ENCODE measurements around the gene NEURL1B.
"Not testable (repeated sequence)": the region's sequence is repeated elsewhere in the genome, so short reads cannot be mapped to it uniquely, and the experiment has no call there.

NEURL1B gene, protein sequence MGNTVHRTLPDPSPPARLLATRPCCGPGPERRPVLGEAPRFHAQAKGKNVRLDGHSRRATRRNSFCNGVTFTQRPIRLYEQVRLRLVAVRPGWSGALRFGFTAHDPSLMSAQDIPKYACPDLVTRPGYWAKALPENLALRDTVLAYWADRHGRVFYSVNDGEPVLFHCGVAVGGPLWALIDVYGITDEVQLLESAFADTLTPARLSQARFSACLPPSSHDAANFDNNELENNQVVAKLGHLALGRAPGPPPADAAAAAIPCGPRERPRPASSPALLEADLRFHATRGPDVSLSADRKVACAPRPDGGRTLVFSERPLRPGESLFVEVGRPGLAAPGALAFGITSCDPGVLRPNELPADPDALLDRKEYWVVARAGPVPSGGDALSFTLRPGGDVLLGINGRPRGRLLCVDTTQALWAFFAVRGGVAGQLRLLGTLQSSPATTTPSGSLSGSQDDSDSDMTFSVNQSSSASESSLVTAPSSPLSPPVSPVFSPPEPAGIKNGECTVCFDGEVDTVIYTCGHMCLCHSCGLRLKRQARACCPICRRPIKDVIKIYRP

DNA sequence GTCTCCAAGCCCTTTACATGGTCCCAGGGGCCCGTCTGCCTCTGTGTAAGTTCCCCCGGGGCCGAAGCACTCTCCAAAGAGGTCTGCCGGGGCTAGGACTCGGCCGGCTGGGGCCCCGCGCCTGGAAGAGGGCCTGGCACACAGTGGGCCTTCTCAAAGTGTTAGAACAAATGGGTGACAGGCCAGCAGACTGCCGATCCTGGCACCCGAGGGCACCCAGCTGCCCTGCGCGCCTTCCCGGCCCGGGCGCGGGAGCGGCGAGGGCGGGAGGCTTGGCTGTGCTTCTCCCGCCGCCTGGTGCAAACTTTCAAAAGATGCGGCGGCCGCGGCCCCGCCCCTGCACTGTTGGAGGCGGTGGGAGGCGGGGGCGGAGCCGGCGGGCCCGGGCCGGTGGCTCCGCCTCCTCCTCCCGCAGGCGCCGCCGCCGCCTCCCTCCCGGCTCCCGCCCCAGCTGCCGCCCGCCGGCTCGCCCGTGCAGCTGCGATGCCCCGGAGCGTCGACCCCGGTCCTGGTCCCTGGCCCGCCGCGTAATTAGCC, at the start of gene NEURL1B:
Gene NEURL1B (plus strand): TSS at position 442 of the 537 bp plus-strand sequence. CDS start 144 bp downstream, outside the sequence.
- peak; percentile 67 for DNase-seq (ENCODE audit: low spot score)

DNA sequence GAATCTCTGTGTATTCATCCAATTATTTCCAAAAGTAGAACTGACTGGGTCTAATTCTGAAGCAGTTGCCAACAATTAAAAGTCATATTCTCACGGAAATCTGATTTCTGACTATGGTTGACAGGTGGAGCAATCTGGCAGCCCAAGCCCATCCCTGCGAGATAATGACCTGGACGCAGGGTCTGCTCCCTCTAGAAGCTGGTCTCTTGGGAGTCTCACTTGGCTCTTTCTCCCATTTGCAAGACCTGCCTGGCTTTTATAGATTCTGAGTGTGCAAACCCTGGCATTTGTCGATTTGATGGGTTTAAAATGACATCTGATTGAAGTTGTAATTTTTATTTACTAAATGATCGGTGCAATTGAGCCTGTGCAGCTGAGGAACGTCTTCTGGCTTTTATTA, 49.4 kb upstream of the NEURL1B start:
- no peak for DNase-seq (ENCODE audit: low spot score)

DNA sequence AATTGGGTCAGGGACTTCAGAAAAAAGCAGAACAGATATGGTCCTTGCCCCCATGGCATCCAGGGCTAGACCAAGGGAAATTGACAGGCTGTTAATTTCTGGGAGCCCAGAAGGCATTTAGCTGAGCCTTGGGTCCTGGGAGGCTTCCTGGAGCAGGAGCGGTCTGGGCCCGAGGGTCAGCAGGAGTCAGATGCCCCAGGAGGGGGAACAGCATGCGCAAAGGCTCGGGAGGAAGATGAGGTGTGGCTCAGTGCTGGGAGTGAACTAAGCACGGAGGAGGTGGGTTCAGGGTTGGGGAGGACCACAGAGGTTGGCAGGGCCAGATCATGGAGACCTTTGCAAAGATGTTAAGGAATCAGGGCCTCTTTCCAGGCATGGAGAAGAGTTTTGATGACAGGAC, 48.2 kb upstream of the NEURL1B start:
- DNase-seq (ENCODE audit: low spot score): no peak

DNA sequence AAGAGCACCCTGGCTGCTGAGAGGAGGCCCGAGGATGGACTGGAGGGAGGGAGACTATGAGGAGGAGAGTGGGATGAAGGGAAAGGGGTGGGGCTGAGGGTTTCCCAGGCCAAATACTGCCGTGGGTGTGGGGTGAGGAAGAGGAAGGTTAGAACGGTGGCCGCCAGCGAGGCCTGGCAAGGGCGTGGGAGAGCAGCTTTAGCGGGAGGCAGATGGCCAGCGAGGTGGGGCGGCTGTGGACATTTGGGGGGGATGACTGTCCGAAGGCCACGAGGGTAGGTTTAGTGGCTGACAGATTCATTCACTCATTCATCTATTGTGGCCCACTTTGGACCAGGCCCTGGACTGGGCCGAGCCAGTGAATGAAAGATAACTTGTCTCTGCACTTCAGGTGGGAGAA, 47.8 kb upstream of the NEURL1B start:
- DNase-seq (ENCODE audit: low spot score): no peak

DNA sequence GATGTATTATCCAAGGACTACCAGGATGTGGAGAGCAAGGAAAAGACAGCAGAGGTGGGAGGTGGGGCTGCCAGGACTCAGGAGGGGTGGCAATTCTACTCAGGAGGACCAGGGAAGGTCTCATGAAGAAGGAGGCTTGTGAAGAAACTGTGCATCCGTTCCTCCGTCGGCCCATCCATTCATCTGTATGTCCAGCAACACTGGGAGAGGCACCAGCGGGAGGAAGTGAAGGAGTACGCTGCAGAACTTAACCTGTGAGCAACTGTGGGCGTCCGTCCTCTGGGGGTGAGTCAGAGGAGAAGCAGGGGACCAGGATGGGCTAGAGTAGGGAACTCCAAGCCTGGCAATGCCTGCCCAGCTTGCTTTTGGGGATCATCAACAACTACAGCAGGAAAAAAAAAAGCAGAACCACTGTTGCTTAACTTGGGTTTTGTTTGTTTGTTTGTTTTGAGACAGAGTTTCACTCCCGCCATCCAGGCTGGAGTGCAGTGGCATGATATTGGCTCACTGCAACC, 47.3 kb upstream of the NEURL1B start:
- DNase-seq (ENCODE audit: low spot score): no peak

DNA sequence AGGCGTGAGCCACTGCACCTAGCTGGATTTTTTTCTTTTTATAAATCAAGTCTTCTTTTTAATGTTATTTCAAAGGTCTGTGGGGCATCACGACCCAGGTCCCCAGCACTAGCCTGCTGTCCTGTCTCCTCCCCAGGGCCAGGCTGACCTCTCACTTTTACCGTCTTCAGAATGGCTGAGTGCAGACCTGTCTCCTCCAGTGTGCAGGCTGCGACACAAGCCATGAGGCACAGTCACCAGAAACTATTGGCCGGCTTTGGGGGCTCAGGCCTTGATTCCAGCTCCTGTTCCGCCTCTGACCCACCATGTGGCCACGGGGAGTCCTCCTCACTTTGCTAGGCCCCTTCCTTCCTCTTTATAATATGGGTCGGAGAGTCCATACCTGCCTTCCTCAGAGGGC, 46.6 kb upstream of the NEURL1B start:
- no peak for DNase-seq (ENCODE audit: low spot score)

DNA sequence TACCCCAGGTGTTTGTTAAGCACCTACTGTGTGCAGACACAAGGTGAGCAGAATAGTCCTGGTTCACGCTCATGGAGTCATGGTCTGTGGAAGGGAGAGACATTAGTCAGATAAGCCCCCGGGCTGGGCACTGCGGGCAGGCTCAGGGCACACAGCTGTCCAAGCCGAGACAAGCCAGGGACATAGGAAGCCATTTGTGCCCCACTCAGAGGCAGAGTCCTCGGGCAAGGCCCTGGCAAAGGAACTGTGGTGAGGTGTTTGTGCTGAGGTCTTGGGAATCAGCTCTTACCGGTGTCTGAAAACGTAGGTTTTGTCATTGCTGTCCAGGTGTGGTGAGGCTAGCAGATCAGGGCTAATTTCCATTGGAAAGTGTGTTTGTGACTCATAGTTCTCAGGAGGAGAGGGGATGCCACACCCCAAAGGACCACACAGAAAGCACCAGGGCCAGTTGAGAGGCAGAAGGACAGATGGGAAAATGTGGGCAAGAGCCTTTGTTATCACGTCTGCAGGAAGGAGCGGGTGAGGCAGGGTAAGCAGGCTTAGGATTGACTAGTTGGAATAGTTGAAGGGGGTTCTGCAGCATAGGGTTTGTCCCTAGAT, 46.1 kb upstream of the NEURL1B start:
- DNase-seq (ENCODE audit: low spot score): no peak

DNA sequence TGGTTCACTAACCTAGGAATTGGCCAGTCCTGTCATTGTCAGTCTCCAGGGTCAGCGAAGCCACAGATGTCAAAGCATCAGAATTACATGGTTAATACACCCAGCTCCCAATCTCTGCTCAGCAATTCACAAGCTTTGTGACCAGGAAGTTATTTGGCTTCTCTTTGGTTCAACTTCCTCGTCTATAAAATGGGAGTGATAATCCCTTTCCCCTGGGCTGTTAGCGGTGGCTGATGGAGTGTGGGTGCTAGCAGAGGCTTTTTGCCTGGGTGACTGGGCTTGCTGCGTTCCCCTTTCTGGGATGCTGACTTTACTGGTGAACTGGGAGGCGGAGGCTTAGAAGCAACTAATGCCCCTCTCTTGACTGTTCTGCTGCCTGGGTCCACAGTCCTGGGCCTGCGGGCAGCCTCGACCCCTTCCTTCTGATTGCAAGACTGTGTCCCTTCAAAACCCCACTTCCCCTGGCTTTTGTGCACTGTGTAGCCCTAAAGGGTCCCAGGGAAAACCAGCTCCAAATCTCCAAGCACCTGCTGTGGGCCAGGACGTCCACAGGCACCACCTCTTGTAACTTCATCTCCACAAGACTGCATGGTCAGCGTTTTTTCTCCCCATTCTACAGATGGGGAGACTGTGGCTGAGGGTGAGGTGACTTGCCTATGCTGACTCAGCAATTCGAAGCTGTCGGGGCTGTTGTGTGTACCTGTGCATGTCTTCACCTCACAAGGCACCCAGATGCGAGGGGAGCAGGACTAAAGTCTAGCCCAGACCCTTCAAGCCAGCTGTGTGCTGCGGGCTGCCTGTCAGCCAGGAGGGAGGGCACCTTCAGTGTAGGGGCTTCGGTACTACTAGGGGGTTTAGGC, 45.2 kb upstream of the NEURL1B start:
- DNase-seq (ENCODE audit: low spot score): no peak

DNA sequence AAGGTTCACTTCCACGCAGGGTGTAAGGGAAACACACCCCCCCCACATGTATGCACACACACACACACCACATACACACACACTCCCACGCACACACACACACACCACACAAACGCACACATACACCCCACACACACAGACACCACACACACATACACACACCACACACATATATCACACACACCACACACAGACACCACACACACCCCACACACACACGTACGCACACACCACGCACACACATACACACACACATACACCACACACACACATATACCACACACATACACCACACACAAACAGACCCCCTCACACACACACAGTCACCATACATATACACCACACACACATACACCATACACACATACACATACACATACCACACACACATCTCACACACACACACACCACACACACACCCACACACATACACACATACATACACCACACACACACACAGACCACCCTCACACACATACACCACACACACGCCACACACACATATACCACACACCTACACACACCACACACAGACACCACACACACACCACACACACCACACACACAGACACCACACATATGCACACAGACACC, 44.3 kb upstream of the NEURL1B start:
- no peak for DNase-seq (ENCODE audit: low spot score)

DNA sequence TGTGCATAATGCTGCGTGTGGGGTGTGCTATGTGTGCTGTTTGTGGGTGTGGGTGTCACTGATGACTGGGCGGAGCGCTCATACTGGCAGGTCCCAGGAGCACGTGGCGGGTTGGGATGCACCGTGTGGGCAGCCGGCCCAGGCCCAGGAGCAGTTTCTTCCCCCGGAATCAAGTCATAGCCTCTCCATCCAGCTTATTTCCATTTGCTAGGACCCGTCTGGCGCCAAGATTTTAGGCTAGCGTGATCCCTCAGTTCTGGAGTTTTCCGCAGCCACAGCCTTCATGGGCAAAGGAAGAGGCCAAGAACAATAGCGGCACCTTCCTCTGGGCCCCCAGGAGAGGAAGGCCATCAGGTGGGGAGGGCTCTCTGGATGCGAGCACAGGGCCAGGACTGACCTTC, 43.3 kb upstream of the NEURL1B start:
- DNase-seq (ENCODE audit: low spot score): no peak

DNA sequence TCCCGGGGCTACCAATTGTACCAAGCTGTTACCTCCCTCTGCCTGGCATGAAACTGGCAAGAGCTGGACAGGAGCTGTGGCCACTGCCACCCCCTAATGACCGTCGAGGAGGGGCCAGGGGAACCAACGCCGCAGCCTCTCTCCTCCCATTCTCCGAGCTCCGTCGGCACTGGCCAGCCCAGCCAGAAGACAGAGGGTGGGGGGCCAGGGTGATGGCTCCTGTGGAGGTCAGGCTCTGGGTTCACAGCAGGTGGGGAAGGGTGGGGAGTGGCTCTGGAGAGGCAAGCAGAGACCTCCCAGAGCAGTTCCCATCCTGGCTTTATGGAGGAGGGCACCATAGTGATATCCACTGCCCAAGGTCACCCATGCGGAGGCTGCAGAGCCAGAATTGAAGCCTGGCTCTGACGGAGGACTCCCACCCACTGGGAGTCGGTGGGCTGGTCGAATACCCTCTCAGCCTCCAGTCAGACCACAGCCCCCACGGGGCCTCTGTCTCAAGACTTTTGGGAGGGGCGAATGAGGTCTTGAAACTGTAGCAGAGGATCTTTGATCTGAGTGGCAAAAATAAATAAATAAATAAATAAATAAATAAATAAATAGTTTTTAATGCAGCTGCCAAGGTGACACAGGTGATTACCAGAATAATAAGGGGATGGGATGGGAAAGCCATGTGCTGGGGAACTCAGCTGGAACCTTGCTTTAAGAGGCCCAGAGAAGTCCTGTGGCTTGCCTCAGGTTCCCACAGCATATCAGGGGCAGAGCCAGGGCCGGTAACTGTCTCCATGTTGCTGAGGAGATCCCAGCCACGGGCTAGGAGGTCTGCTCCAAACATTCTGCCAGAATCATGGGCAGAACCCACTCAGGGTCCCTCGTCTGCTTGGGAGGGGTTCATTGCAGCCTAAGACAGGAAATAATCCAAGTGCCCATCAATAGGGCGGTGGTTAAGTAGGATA, 42.5 kb upstream of the NEURL1B start:
- no peak for DNase-seq (ENCODE audit: low spot score)

DNA sequence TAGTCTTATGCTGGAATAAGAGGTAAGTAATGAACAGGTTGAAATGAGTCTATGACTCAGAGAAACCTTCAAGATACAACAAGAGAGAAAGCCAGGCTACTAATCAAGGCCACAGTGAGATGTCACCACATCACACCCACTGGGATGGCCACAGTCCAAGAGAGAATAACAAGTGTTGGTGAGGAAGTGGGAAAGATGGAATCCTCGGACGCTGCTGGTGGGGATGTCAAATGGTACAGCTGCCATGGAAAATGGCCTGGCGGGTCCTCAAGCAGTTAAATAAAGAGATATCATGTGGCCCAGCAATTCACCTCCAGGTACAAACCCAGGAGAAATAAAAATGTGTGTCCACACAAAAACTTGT, 41.9 kb upstream of the NEURL1B start:
- DNase-seq (ENCODE audit: low spot score): no peak

DNA sequence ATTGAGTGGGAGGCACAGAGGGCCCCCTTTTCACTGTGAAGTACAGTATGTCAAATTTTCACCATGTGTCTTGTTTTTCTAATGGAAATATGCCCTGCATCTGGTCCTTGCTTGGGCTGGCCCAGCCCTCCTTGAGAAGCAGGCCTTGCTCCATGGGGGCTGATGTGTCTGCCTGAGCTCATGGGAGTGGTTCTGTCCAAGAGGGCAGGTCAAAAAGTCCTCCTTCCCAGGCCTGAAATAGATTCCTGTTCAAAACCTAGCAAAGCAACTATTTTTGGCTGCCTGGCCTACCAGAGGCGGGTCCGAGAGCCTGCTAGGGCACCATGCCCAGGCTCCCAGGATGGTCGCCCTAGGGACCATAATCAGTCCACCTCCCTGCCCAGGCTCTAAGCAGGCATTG, 40.5 kb upstream of the NEURL1B start:
- DNase-seq (ENCODE audit: low spot score): no peak

DNA sequence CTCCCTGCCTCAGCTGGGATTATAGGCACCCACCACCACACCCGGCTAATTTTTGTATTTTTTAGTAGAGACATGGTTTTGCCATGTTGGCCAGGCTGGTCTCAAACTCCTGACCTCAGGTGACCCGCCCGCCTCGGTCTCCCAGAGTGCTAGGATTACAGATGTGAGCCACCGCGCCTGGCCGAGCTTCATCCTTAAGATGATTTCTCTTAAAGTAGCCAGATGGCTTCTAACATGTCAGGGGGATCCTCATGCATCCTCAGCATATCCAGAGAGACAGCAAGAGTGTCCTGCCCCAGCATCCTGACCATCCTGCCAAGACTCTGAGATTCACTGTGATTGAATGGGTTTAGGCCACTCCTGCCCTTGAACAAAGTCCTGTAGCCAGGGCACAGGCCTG, 39.5 kb upstream of the NEURL1B start:
- not testable (repeated sequence) for DNase-seq (ENCODE audit: low spot score)

DNA sequence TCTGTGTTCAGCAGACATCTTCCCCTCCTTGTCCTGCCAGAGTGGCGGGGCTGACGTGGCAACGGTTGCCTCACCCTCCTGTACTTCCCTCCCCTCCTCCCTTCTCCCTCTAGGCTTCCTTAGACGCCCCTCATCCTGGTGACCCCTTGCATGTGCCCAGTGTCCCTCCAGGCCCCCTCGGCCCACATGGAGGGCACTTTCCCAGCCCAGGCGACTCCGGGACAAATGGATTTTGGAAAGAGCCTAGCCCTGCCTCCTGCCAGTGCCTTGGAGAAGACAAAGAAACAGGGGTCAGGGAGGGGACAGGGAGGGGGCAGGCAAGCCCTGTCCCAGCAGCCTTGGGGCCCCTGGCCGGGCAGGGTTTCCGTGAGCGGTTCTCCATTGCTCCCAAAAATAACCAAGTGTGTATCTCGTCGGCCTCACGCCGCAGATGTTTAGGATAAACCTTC, 38.3 kb upstream of the NEURL1B start:
- no peak for DNase-seq (ENCODE audit: low spot score)

DNA sequence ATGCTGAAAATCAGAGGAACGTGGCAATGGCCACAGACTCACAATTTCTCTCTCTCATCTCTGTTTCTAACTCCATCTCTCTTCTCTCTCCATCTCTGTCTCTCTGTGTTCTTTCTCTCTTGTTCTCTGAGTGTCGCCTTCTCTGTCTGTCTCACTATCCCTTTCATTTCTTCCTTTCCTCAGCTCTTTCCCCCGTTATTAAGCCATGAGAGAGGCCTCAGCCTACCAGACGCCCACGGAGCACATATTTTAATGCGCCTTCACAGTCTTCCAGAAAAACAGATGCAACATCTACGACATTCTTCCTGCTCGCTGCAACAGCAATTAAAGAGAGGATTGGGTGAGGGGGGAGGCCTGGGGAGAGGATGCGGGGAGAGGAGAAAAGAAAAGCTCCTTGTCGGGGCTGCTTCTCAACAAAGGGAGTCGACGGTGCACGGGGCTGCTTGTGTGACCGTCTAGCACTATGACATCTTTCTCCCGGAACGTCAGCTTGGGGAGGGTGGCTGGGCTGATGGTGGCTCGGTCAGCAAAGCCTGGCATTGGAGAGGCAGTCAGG, 37.7 kb upstream of the NEURL1B start:
- no peak for DNase-seq (ENCODE audit: low spot score)

DNA sequence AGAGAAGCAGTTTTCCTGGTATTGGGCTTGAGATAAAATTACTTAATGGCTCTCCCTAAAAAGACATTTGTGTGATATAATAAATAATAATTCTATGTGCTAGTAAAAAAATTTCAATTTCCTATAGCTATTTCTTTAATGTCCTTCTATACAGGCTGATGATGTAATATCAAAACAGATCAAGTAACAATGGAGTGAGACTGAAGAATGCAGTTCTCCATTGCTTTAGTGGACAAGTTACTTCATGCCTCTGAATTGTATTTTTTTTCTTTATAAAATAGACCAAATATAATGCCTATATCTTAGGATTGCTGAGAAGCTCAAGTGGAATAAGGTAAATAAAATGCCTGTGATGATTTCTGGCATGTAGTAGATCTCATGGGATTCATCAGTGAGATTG, 35.6 kb upstream of the NEURL1B start:
- DNase-seq (ENCODE audit: low spot score): no peak

DNA sequence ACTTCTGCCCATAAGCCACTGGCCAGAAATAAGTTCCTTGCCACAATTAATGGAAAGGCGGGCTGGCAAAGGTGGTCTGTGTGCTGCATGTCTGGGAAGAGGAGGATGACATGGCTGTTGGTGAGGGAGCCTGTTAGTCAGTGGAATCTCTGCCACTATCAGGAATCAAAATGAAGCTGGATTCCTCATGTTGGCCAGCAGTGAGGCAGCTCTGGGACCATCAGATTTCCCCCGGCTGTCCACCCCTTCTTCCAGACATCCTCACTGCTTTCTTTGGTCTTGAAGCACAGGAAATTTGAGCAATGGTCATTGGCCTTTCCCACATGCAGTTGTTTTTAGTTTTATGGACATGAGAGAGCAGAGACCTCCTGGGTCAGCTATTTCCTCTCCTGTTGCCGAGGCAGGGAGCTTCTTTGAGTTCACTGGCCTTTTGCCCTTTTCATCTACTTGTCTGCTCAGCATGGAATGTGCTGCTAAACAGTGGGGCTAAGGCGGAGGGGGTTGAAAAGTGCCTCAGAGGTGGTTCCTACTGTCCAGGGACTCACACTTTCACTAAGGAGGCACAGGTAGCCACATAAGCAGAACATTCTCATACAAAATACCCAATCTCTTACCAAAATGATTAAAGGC, 34.8 kb upstream of the NEURL1B start:
- DNase-seq (ENCODE audit: low spot score): no peak

DNA sequence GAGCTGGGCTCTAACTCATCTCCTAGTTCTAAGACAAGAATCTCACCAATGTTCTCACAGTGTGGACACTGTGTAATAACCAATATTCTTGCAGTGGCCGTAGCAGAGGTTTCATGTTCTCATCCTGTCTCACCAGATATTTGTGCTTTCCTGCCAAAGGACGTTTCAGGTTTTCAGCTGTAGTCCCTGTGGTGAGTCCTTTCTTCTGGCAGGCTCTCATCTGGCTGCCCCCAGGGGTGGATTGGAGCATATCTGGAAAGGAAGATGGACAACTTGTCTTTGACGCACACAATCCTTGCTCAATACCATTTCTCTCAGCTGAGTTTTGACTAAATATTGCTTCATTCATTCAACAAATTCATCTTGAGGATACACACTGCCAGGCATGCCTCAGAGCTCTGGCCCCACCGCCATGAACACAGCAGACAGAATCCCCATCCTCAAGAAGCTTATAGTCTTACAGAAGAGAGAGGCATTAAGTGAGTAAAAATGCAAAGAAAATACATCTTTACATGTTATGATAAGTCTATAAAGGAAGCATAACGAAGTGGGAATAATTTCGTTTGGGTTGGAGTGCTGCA, 33.8 kb upstream of the NEURL1B start:
- DNase-seq (ENCODE audit: low spot score): no peak

All from pons (tissue), 1 donor.